PFSK-1 (cell line): ENCODE results near the gene RFTN1.

Experiments used
- SIN3A ChIP-seq: IDR thresholded peaks from 2 replicates; pipeline ENCODE4 v1.6.1; 2012; ENCODE audit warnings: mild to moderate bottlenecking, low read length, moderate library complexity, borderline replicate concordance; ENCODE audit not compliant: insufficient read depth
- TF ChIP-seq, protein P1 (sequence below), 2 experiments: IDR thresholded peaks; 2 replicates each; pipeline versions ENCODE4 v1.6.1 to v1.8.0; 2011 to 2012; ENCODE audit warnings: low read depth in 2 of 2, low read length in 2 of 2, control low read depth in 1 of 2, inconsistent platforms in 1 of 2, mild to moderate bottlenecking in 1 of 2, moderate library complexity in 1 of 2; ENCODE audit not compliant: insufficient read depth in 1 of 2

DNA sequence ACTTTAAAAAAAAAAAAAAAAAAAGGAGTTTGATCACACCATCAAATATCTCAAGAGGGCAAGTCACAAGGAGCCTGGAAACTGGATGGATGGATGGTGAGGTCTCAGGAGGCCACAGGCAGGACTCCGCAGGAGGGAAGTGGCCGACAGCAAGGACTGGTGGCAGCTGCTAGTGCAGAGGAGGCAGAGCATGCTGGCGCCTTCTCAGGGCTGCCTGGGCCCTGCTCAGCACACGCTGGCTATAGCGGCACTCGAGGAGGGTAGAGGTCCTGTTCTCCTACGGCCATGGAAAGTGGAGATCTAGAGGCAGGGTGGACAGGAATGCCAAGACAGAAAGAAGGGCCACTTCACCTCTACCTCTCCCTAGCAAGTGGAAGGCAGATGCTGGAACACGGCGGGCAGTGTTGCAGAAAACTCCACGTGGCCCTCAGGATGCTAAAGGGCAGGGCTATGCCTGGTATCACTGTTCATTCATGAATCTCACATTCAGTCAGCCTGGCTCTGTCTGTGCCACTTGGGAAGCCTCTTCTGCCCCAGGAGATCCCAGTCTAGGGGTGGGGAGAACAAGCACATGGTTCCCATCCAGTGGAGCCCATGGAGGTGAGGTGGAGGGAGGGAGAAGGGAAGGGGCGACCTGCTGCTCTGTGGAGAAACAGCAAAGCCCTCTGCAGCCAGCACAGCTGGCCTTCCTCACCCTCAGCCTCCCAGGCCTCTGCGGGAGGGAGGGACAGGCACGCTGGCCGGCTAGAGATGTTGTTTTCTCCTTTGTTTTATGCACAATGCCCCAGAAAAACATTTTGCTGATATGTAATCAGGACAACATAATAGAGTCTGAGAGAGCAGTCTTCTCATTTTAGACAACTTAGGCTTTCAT, 177.5 kb downstream of the RFTN1 start:
- no peak for TF ChIP-seq SIN3A
- TF ChIP-seq, protein P1, sequence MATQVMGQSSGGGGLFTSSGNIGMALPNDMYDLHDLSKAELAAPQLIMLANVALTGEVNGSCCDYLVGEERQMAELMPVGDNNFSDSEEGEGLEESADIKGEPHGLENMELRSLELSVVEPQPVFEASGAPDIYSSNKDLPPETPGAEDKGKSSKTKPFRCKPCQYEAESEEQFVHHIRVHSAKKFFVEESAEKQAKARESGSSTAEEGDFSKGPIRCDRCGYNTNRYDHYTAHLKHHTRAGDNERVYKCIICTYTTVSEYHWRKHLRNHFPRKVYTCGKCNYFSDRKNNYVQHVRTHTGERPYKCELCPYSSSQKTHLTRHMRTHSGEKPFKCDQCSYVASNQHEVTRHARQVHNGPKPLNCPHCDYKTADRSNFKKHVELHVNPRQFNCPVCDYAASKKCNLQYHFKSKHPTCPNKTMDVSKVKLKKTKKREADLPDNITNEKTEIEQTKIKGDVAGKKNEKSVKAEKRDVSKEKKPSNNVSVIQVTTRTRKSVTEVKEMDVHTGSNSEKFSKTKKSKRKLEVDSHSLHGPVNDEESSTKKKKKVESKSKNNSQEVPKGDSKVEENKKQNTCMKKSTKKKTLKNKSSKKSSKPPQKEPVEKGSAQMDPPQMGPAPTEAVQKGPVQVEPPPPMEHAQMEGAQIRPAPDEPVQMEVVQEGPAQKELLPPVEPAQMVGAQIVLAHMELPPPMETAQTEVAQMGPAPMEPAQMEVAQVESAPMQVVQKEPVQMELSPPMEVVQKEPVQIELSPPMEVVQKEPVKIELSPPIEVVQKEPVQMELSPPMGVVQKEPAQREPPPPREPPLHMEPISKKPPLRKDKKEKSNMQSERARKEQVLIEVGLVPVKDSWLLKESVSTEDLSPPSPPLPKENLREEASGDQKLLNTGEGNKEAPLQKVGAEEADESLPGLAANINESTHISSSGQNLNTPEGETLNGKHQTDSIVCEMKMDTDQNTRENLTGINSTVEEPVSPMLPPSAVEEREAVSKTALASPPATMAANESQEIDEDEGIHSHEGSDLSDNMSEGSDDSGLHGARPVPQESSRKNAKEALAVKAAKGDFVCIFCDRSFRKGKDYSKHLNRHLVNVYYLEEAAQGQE (IDR thresholded peaks at IDR 0.05; ENCODE audit: insufficient read depth in 1 of 2, low read depth in 2 of 2, low read length in 2 of 2): no peak
